Lower leg skin (tissue), 4 donors: ENCODE measurements around the gene KLHL6. TPM values are rescaled to one million over a fixed set of nuclear protein-coding genes. Genes with fewer than 3 reads are reported as not detected.

Experiments used
- DNase-seq, 2 donors: peaks; one replicate each; pipeline ENCODE4 v3.0.0-alpha.2; 2019; ENCODE audit warnings: low spot score in 2 of 2
- H3K4me3 ChIP-seq: fragments of 200-600 bp; sonication (generic); 2 replicates; pipeline ENCODE4 v1.5.1; 2017; ENCODE audit warnings: mild to moderate bottlenecking, low read depth; ENCODE audit not compliant: poor library complexity, severe bottlenecking
- CTCF ChIP-seq, 3 donors: fragments of 450-650 bp; IDR thresholded peaks; one replicate each; pipeline ENCODE4 v1.5.1; 2016; ENCODE audit warnings: antibody characterized with exemption in 3 of 3, mild to moderate bottlenecking in 3 of 3, moderate library complexity in 2 of 3
- POLR2A ChIP-seq, 2 donors: fragments of 450-650 bp; IDR thresholded peaks; one replicate each; pipeline ENCODE4 v1.6.1; 2016 to 2017; ENCODE audit warnings: antibody characterized with exemption in 2 of 2, mild to moderate bottlenecking in 1 of 2, moderate library complexity in 1 of 2
- WGBS, 2 donors: methylation state at CpG; one replicate each; pipeline ENCODE4 v1.1.5; 2018; 5-methylcytosine and 5-hydroxymethylcytosine counted together
- intact Hi-C: fragments of 100-400 bp; cut with DNase I; formaldehyde crosslinking; loops from one replicate; pipeline ENCODE4 v1.15.0; 2023; ENCODE audit warnings: low total_unique reads
- total RNA-seq, 4 donors: library from RNA; depleted of rRNA; stranded (reverse); fragments of >200 nt; gene quantifications; one replicate each; pipeline ENCODE4 v1.1.0, GENCODE V29; 2016

The KLHL6 gene
- total RNA-seq, 4 donors from 2014 or later: 0.10 to 0.58 (median 0.23) TPM

GRCh38 chr3:183541235-183541655 lies 14.3 kb downstream of the KLHL6 start:
- WGBS, 2 donors: 78 to 82% methylated on average over 6 of the region's 6 CpGs
- TF ChIP-seq POLR2A (IDR thresholded peaks at IDR 0.05) (no peak), CTCF (IDR thresholded peaks at IDR 0.05) (no peak)
- intact Hi-C loops: no loop called here
- no peak overlapping the region for H3K4me3 ChIP-seq
- no peak for DNase-seq

DNA sequence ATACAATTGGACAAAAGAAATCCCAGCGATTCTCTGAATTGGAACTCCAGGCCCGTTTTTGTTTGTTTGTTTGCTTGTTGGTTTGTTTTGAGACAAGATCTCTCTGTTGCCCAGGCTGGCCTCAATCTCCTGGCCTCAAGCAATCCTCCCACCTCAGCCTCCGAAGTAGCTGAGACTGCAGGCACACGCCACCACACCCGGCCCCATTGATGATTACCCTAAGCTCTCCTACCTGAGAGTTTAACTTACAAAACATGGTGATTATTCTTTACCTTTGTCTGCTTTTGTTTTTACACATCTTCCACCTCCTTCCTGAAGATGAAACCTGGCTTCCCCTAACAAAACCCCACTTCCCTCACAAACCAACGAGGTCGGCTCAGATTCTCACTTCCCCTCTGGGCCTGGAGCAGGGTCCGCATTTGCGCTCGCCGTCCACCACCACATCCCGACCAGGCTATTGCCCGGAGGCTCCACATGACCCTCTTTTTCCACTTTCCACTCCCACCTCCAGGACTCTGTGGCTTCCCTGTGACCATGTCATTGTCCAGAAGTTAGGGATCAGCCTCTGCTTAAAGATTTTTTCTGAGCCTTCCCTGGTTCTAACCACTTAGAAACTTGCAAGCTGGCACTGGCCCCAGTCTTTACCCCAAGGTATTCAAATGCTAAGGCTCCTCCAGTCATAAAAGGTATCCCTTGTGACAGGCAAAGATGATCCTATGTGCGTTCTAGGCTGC lies 14.8 kb downstream of the KLHL6 start:
- intact Hi-C loops: no loop called here
- TF ChIP-seq CTCF (IDR thresholded peaks at IDR 0.05): no peak
- no peak for TF ChIP-seq POLR2A (IDR thresholded peaks at IDR 0.05)

GRCh38 chr3:183539811-183540210 lies 15.7 kb downstream of the KLHL6 start:
- H3K4me3 ChIP-seq: no peak overlapping the region
- WGBS, 2 donors: 39 to 54% methylated on average over 3 of the region's 3 CpGs
- DNase-seq: no peak
- intact Hi-C loops: no loop called here
- TF ChIP-seq CTCF (IDR thresholded peaks at IDR 0.05): no peak
- no peak for TF ChIP-seq POLR2A (IDR thresholded peaks at IDR 0.05)

More for the DNA sequence above, 14.8 kb downstream of the KLHL6 start:
- no peak overlapping the region for H3K4me3 ChIP-seq
- WGBS, 2 donors: 73 to 75% methylated on average over 14 of the region's 14 CpGs
- no peak for DNase-seq

DNA sequence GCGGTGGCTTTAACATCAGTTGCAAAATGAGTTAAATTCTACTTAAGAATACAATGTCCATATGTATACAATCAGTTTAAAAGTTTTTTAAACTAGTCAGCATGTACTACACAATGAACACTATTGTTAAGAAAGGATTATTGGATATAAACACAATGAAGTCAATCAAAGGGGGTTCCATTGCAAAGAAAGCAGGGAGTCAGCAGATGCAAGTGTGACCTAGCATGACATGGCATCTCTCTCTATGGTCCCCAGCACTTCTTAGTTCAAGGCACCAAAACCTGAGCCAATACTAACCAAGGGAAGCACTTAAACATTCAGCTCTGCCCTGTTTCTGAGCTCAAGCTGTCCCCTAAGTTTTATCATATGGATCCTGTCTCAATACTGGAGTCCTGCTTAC lies 17.0 kb downstream of the KLHL6 start:
- H3K4me3 ChIP-seq: no peak overlapping the region
- no peak for DNase-seq
- WGBS, 2 donors: 91 to 100% methylated on average over 1 of the region's 1 CpG
- intact Hi-C loops: no loop called here
- no peak for TF ChIP-seq CTCF (IDR thresholded peaks at IDR 0.05)
- TF ChIP-seq POLR2A (IDR thresholded peaks at IDR 0.05): no peak

DNA sequence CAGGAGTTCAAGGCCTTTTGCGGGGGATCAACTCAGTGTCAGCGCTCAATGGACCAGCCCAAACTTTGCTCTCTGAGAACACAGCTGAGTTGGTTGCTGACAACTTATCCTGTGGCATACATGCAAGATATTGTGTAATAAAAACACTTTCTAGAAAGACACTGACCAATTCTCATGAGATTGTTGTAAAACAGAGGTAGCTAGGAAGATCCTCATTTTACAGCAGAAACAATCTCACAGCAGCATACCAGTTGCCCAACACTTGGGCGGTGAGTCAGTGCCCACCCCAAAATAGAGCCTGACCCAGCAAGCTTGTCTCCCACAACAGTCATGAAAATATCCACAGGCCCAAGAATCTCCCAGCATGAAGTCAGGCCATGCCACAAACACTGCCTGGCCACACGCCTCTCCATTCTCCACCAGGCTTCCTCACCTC lies 18.2 kb downstream of the KLHL6 start:
- no peak overlapping the region for H3K4me3 ChIP-seq
- peak in 1 of 2 donors; percentile 35 for DNase-seq
- intact Hi-C loops: no loop called here
- 89 to 91% methylated on average over 4 of the region's 4 CpGs for WGBS, 2 donors
- TF ChIP-seq CTCF (IDR thresholded peaks at IDR 0.05) (no peak), POLR2A (IDR thresholded peaks at IDR 0.05) (no peak)
